Type B pancreatic cell (in vitro differentiated cells): ENCODE results near the gene KRTAP13-4. TPM values are rescaled to one million over a fixed set of nuclear protein-coding genes. Genes with fewer than 3 reads are reported as not detected.

ENCODE experiments used
- DNase-seq: peaks from one replicate; pipeline ENCODE4 v3.0.0; 2021; ENCODE audit warnings: mixed read lengths; ENCODE audit not compliant: unreplicated experiment; ENCODE audit errors: extremely low spot score
- H3K27ac Mint-ChIP-seq: 2 replicates; pipeline ENCODE4 v1.8.0; 2021; ENCODE audit warnings: mild to moderate bottlenecking, mixed read lengths
- H3K27me3 Mint-ChIP-seq: 2 replicates; pipeline ENCODE4 v1.8.0; 2021; ENCODE audit warnings: mixed read lengths
- H3K36me3 Mint-ChIP-seq: 2 replicates; pipeline ENCODE4 v1.8.0; 2021; ENCODE audit warnings: mixed read lengths
- H3K4me1 Mint-ChIP-seq: one replicate; pipeline ENCODE4 v1.8.0; 2021; ENCODE audit warnings: mixed read lengths; ENCODE audit not compliant: unreplicated experiment
- H3K4me3 Mint-ChIP-seq: 2 replicates; pipeline ENCODE4 v1.8.0; 2021; ENCODE audit warnings: mild to moderate bottlenecking, mixed read lengths
- H3K9me3 Mint-ChIP-seq: 2 replicates; pipeline ENCODE4 v1.8.0; 2021; ENCODE audit warnings: mixed read lengths
- total RNA-seq: library from RNA; stranded (reverse); gene quantifications from 2 replicates; pipeline ENCODE4 v1.2.1, GENCODE V29; 2021; ENCODE audit warnings: low replicate concordance
- TF ChIP-seq, protein P1 (sequence below): fragments of 200-600 bp; sonication (generic); conservative IDR thresholded peaks from 2 replicates; pipeline ENCODE4 v1.5.0; 2021; ENCODE audit warnings: antibody characterized with exemption, mild to moderate bottlenecking

The KRTAP13-4 gene
- total RNA-seq, 1 donor from 2014 or later: not detected

DNA sequence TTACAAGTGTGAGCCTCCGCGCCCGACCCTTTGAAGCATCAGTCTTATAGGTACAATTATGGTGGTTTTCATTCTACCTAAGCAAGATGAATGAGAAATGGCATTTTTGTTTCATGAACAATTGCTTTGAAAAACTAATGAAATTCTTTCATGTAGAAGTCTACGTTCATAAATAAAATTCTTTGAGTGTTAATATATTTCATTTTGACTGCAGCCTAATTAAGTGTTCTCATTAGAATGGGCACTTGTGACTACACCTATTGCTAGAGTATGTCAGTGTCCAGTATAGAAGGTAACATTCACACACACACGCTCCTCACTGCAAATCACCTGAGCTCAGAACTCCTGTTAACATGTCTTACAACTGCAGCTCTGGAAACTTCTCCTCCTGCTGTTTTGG is 10.0 kb downstream of the KRTAP13-4 start, which contains the start of gene KRTAP15-1:
KRTAP15-1 (plus strand) TSS at position 301 of the 400 bp plus-strand sequence; CDS start at position 354, 53 bp downstream.
- Mint-ChIP-seq H3K36me3 (no peaks in the 10 kb centered on the region), H3K27ac (no peak within 1 kb of the TSS), H3K9me3 (peaks cover 5% of the 10 kb centered on the region), H3K27me3 (no peaks in the 10 kb centered on the region), H3K4me3 (no peak within 1 kb of the TSS), H3K4me1 (peaks cover 6% of the 10 kb centered on the region)
- no peak for DNase-seq
- TF ChIP-seq, protein P1, sequence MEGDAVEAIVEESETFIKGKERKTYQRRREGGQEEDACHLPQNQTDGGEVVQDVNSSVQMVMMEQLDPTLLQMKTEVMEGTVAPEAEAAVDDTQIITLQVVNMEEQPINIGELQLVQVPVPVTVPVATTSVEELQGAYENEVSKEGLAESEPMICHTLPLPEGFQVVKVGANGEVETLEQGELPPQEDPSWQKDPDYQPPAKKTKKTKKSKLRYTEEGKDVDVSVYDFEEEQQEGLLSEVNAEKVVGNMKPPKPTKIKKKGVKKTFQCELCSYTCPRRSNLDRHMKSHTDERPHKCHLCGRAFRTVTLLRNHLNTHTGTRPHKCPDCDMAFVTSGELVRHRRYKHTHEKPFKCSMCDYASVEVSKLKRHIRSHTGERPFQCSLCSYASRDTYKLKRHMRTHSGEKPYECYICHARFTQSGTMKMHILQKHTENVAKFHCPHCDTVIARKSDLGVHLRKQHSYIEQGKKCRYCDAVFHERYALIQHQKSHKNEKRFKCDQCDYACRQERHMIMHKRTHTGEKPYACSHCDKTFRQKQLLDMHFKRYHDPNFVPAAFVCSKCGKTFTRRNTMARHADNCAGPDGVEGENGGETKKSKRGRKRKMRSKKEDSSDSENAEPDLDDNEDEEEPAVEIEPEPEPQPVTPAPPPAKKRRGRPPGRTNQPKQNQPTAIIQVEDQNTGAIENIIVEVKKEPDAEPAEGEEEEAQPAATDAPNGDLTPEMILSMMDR: no peak

DNA sequence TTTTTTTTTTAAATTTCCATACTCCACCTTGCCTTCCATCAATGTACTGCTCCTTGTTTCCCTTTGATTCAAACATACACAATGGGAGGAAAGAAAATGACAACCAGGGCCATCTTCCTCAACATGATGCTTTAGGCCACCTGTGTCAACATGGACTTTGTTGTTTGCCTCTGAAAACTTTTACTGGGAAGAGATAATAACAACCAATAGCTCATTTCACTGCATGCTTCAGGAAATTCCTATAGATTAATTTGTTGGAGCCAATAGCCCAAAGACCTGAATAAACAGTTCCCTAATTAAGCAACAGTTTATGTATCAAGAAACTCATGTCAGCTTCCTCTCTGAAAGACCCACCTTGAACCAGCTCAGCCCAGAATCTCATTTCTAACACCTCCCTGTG is 13.2 kb downstream of the KRTAP13-4 start:
- H3K27me3 Mint-ChIP-seq: no peaks in the 10 kb centered on the region
- no peaks in the 10 kb centered on the region for H3K36me3 Mint-ChIP-seq
- no peak overlapping the region for H3K4me3 Mint-ChIP-seq
- H3K4me1 Mint-ChIP-seq: peaks cover 6% of the 10 kb centered on the region
- H3K9me3 Mint-ChIP-seq: peaks cover 5% of the 10 kb centered on the region
- TF ChIP-seq, protein P1: no peak
- no peak overlapping the region for H3K27ac Mint-ChIP-seq
- DNase-seq: no peak

DNA sequence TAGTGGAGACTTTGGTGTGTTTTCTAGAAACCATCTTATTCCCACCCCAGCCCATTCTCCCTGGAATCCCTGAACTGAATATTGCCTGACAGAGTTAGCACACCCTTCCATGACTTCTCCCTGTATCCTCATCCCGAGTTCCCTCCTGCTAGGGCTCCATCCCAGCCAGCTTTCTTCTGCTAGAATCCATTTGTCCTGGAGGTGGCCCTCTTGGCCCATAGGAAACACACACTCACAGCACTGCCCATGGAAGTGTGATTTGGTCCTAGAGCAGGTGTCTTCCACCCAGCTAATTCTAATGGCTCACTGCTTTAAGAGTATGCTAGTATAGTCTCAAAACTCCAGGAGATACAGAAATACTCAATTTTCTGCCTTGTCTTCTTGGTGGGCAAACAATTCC is 14.2 kb downstream of the KRTAP13-4 start:
- TF ChIP-seq, protein P1: no peak
- Mint-ChIP-seq H3K27ac (no peak overlapping the region), H3K9me3 (peaks cover 5% of the 10 kb centered on the region), H3K36me3 (no peaks in the 10 kb centered on the region), H3K27me3 (no peaks in the 10 kb centered on the region), H3K4me1 (no peaks in the 10 kb centered on the region), H3K4me3 (no peak overlapping the region)
- no peak for DNase-seq

DNA sequence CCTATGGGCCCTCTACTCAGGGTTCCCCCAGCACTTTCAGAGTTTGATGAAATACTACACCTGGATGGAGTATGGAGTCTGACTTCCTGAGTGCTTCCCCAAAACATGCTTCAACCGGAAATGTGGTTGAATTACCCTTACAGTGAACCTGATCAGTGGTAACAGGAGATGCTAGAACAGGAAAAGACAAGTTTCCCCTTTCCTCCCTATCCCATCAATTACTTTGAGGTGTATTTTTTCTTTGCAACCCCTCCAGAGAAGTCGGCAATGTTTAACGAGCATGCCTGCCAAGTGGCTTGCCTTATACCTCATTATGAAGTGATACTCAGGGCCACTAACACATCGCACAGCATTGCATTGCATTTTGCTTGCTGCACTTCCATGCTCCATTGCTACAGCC is 17.0 kb downstream of the KRTAP13-4 start:
- no peak overlapping the region for H3K27ac Mint-ChIP-seq
- no peaks in the 10 kb centered on the region for H3K36me3 Mint-ChIP-seq
- H3K4me3 Mint-ChIP-seq: no peak overlapping the region
- no peak for DNase-seq
- H3K4me1 Mint-ChIP-seq: no peaks in the 10 kb centered on the region
- TF ChIP-seq, protein P1: no peak
- no peaks in the 10 kb centered on the region for H3K27me3 Mint-ChIP-seq
- H3K9me3 Mint-ChIP-seq: no peaks in the 10 kb centered on the region

- H3K4me3 Mint-ChIP-seq: no peak overlapping the region
Observed at GRCh38 chr21:30448514-30448913, 18.5 kb downstream of the KRTAP13-4 start.

More at GRCh38 chr21:30448514-30448913, 18.5 kb downstream of the KRTAP13-4 start:
- DNase-seq: no peak
- no peaks in the 10 kb centered on the region for H3K36me3 Mint-ChIP-seq
- no peak overlapping the region for H3K27ac Mint-ChIP-seq
- no peaks in the 10 kb centered on the region for H3K27me3 Mint-ChIP-seq
- H3K9me3 Mint-ChIP-seq: no peaks in the 10 kb centered on the region
- H3K4me1 Mint-ChIP-seq: no peaks in the 10 kb centered on the region
- TF ChIP-seq, protein P1: no peak
